Calu3 (cell line): ENCODE results near the gene BOD1L1. TPM values are rescaled to one million over a fixed set of nuclear protein-coding genes. Genes with fewer than 3 reads are reported as not detected.

Source experiments
- BruUV-seq: library from RNA; stranded (reverse); fragments of 400-500 nt; replicated peaks from 2 replicates; lab custom pipeline; 2021; lab: Mats Ljungman, UMichigan
- CTCF ChIA-PET: fragments of 300-600 bp; sonication (Branson Sonifier 250); formaldehyde crosslinking; loops from one replicate; lab custom pipeline; 2022; ENCODE audit warnings: antibody characterized with exemption; lab: Charles Lee
- DNase-seq: peaks from one replicate; pipeline ENCODE4 v3.0.0; 2022
- H3K27ac Mint-ChIP-seq: one replicate; pipeline ENCODE4 v1.8.0; 2022; ENCODE audit warnings: mixed read lengths; ENCODE audit not compliant: unreplicated experiment
- H3K27me3 Mint-ChIP-seq: one replicate; pipeline ENCODE4 v1.8.0; 2022; ENCODE audit warnings: mixed read lengths; ENCODE audit not compliant: unreplicated experiment
- H3K36me3 Mint-ChIP-seq: one replicate; pipeline ENCODE4 v1.8.0; 2022; ENCODE audit warnings: mild to moderate bottlenecking, moderate library complexity, mixed read lengths; ENCODE audit not compliant: insufficient read depth, unreplicated experiment
- H3K4me1 Mint-ChIP-seq: one replicate; pipeline ENCODE4 v1.8.0; 2022; ENCODE audit warnings: mild to moderate bottlenecking, low read depth, mixed read lengths; ENCODE audit not compliant: unreplicated experiment
- H3K4me3 Mint-ChIP-seq: one replicate; pipeline ENCODE4 v1.8.0; 2022; ENCODE audit warnings: mild to moderate bottlenecking, low read depth, moderate library complexity, mixed read lengths; ENCODE audit not compliant: unreplicated experiment
- H3K9me3 Mint-ChIP-seq: one replicate; pipeline ENCODE4 v1.8.0; 2022; ENCODE audit warnings: low read depth, mixed read lengths; ENCODE audit not compliant: unreplicated experiment
- CTCF ChIP-seq: fragments of 200-600 bp; IDR thresholded peaks from one replicate; pipeline ENCODE4 v1.8.0; 2022; ENCODE audit warnings: antibody characterized with exemption; ENCODE audit not compliant: unreplicated experiment
- intact Hi-C: fragments of 100-400 bp; cut with micrococcal nuclease; formaldehyde crosslinking; loops from one replicate; pipeline ENCODE4 v1.10.0; 2022; ENCODE audit not compliant: unreplicated experiment
- total RNA-seq: library from RNA; stranded (reverse); gene quantifications from 2 replicates; pipeline ENCODE4 v1.2.3, GENCODE V29; 2022

Gene BOD1L1
- total RNA-seq, 1 experiment from 2014 or later: 25.7 TPM

- BruUV-seq: no TSS peak
- intact Hi-C loops: no loop called here
- Mint-ChIP-seq H3K4me1 (no peaks in the 10 kb centered on the region), H3K9me3 (no peaks in the 10 kb centered on the region), H3K27ac (no peak overlapping the region), H3K4me3 (no peak overlapping the region), H3K36me3 (no peaks in the 10 kb centered on the region), H3K27me3 (no peaks in the 10 kb centered on the region)
- CTCF ChIA-PET: no interaction called here
- DNase-seq: no peak
- no peak for TF ChIP-seq CTCF
These were observed 38.5 kb upstream of the BOD1L1 start for GRCh38 chr4:13665701-13666660.

DNA sequence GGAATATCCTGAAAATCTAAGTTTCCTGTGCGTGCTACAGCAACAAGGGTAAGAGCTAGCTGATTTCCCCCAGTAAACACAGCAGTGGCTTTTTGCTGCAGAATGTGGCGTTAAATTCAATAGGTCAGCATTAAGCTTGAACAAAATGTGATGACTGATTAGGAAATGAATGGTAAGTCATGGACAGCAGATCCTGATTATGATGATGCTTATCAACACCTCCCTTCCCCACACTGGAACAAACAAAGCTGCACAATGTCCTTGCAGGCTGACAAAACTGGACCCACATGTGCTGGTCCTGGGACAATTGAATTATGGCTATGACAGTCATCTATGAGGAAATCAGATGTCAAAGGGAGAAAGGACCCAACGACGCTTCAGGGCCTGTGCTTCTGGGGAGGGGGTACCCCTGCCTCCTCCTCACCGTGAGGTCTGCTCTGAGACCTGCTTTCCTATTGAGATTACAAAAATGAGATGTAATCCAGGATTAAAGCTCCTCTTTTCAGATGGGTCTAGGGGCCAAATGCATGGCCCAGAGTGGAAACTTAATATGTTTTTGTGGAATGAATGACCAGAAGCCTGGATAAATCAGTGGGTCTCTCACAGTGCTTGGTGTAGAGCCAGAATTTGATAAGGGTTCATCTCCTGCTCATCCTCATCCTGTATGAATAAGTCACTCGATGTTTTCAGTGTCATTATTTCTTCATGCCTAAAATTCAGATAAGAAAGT is 32.0 kb upstream of the BOD1L1 start:
- peaks cover 3% of the 10 kb centered on the region for H3K9me3 Mint-ChIP-seq
- no TSS peak for BruUV-seq
- peaks cover 12% of the 10 kb centered on the region for H3K4me1 Mint-ChIP-seq
- peaks cover 3% of the 10 kb centered on the region for H3K36me3 Mint-ChIP-seq
- CTCF ChIA-PET: no interaction called here
- no peak overlapping the region for H3K4me3 Mint-ChIP-seq
- intact Hi-C loops: loop anchor here (10.0 kb wide), 5 partner anchors 595 to 1505 kb away; partner anchors contain the start of gene CPEB2
- H3K27ac Mint-ChIP-seq: no peak overlapping the region
- no peak for TF ChIP-seq CTCF
- DNase-seq: no peak
- no peaks in the 10 kb centered on the region for H3K27me3 Mint-ChIP-seq

DNA sequence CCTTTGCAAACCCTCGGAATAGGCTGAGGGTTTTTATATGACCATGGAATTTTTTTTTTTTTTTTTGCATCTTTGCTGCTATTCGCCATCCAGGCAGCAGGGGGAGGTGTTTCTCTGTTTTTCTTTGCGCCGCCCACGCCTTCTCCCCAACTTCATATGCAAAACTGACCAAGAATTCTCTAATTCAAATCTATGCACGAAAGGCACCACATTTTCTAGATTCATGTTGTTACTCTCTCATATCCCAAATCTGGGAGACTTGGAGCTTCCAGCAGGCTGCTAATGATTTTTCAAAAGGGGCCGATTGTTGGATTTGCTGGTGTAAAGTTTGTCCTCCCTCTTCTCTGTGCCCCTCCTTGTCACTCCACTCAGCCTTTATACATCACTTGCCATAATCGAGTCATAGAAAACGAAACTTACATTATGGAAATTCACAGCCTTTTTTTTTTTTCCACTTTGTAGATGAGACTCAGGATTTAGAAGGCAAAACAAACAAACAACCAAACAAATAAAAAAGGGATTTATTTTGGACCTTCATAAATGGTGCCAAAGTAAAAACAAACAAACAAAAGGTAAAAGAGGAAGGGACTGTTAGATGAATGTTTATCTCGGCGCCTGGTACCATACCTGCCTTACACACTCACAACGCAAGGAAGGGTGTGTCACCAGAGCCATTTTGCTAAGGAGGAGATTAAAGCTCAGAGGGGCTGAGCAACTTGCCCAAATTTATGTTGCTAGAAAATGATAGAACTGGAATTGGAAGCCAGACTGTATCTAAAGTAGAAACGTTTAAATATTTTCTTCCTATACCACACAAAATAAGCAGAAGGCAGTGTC is 29.3 kb upstream of the BOD1L1 start:
- DNase-seq: peak; percentile 45
- no TSS peak for BruUV-seq
- Mint-ChIP-seq H3K27me3 (no peaks in the 10 kb centered on the region), H3K36me3 (peaks cover 8% of the 10 kb centered on the region), H3K9me3 (peaks cover 3% of the 10 kb centered on the region), H3K4me3 (peak overlapping the region; percentile 39), H3K27ac (peak overlapping the region; percentile 86), H3K4me1 (peaks cover 12% of the 10 kb centered on the region)
- CTCF ChIA-PET: interaction anchor here (0.7 kb wide), 1 partner anchor 470 kb away, joined by 3 read pairs; no protein-coding TSS in a partner anchor
- intact Hi-C loops: loop anchor here (1.0 to 10.0 kb wide), 8 partner anchors 46 to 1508 kb away; partner anchors contain the start of gene CPEB2
- peak; percentile 68 for TF ChIP-seq CTCF
